Astrocyte of the spinal cord (primary cell): ENCODE results near the gene SLC26A11.
"Not testable (repeated sequence)": the region's sequence is repeated elsewhere in the genome, so short reads cannot be mapped to it uniquely, and the experiment has no call there.

ENCODE experiments used
- DNase-seq: peaks from one replicate; pipeline ENCODE4 v3.0.0; 2011; ENCODE audit warnings: low read depth, low spot score
- H3K4me3 ChIP-seq: 2 replicates; pipeline ENCODE4 v1.5.1; 2011; ENCODE audit warnings: low read depth, mild to moderate bottlenecking, low read length, moderate library complexity
- in situ Hi-C: cut with HindIII; loops from 2 replicates; pipeline ENCODE4 v1.10.0; 2017; ENCODE audit warnings: low sequenced_read_pairs
- TF ChIP-seq, protein P1 (sequence below): IDR thresholded peaks from 2 replicates; pipeline ENCODE4 v1.5.1; 2012; ENCODE audit warnings: low read depth, mild to moderate bottlenecking, low read length, inconsistent platforms

SLC26A11 gene

DNA sequence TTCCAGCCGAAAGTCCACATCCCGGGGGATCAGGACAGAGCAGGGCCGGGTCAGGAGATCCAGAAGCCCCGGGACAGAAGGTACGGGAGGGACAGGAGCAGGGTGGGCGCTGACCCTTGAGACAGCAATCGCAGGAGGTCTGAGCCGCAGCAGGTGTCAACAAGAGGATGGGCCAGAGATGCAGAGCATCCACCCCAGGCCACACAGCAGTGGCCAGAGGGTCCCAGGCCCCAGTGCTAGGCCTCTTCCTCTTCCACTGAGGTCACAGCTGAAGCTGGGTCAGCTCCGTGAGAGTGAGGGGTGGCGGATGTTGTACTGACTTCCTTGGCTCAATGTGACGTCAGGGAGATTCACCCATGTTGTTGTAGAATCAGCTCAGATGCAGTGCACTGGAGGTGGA is 31.7 kb downstream of the SLC26A11 start:
- TF ChIP-seq, protein P1, sequence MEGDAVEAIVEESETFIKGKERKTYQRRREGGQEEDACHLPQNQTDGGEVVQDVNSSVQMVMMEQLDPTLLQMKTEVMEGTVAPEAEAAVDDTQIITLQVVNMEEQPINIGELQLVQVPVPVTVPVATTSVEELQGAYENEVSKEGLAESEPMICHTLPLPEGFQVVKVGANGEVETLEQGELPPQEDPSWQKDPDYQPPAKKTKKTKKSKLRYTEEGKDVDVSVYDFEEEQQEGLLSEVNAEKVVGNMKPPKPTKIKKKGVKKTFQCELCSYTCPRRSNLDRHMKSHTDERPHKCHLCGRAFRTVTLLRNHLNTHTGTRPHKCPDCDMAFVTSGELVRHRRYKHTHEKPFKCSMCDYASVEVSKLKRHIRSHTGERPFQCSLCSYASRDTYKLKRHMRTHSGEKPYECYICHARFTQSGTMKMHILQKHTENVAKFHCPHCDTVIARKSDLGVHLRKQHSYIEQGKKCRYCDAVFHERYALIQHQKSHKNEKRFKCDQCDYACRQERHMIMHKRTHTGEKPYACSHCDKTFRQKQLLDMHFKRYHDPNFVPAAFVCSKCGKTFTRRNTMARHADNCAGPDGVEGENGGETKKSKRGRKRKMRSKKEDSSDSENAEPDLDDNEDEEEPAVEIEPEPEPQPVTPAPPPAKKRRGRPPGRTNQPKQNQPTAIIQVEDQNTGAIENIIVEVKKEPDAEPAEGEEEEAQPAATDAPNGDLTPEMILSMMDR = no peak
- in situ Hi-C loops = no loop called here
- no peak overlapping the region for H3K4me3 ChIP-seq
- no peak for DNase-seq

DNA sequence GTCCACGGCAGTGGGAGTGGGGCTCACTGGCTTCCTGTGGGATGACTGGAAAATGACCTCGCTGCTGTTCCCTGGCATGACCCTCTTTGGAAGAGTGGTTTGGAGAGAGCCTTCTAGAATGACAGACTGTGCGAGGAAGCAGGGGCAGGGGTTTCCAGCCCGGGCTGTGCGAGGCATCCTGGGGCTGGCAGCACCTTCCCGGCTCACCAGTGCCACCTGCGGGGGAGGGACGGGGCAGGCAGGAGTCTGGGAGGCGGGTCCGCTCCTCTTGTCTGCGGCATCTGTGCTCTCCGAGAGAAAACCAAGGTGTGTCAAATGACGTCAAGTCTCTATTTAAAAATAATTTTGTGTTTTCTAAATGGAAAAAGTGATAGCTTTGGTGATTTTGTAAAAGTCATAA is 32.6 kb downstream of the SLC26A11 start:
- TF ChIP-seq, protein P1 = peak; percentile 49
- H3K4me3 ChIP-seq = no peak overlapping the region
- in situ Hi-C loops = no loop called here
- no peak for DNase-seq

DNA sequence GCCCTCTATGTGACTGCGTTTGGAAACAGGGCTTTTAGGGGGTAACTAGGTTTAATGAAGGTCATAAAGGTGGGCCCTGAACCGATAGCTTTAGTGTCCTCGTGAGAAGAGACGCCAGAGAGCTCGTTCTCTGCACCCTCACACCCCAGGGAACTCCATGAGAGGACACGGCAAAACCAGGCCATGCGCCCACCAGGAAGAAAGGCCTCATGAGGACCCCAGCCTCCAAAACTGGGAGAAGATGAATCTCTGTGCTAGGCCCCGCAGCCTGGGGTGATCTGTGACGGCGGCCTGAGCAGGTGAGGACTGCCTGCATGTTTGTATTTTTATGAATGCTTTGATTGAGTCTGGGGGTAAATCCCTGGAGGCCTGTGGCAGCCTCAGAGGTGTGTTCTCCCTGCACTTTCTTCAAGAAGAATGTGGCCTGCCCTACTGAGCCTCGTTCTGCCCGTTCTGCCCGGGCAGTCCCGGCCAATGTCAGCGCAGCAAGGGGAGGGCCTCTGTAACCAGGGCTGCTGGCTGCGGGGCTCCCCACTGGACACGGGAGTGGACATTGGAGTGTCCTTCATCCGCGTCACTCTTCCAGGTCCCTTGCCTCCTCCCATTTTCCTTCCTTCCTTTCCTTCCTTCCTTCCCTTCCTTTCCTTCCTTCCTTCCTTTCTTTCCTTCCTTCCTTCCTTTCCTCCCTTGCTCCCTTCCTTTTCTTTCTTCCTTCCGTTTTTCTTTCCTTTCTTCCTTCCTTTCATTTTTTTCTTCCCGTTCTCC is 33.6 kb downstream of the SLC26A11 start:
- DNase-seq = no peak
- in situ Hi-C loops = no loop called here
- TF ChIP-seq, protein P1 = no peak
- H3K4me3 ChIP-seq = no peak overlapping the region

DNA sequence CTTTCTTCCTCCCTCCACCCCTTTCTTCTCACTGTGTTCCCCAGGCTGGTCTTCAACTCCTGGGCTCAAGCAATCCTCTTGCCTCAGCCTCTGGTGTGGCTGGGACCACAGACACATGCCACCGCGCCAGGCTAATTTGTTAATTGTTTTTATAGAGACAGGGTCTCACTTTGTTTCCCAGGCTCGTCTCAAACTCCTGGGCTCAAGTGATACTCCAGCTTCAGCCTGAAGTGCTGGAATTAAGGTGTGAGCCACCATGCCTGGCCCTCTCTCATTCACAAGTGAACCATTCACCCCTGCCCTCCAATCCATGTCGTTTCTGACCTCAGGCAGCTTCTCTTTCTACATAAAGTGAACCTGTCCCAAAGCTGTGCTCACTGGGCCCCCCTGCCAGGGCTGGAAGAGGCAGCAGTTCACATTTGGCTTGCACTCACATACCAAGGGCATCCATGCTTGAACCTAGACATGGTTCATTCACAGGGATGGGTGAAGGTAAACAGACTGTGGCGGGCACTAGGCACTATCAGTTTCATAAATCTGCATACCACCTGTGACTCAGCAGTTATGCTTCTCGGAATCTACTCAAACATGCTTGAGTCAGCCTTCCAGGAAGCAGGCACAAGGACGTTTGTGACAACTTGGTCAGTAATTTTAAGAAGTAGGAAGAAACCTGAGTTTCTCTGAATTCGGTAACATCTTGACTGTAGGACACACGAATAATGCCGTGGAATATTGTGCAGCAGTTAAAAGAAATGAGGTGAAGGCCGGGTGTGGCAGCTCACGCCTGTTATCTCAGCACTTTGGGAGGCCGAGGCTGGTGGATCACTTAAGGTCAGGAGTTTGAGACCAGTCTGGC is 34.4 kb downstream of the SLC26A11 start:
- in situ Hi-C loops = no loop called here
- H3K4me3 ChIP-seq = no peak overlapping the region
- DNase-seq = peak; percentile 85
- TF ChIP-seq, protein P1 = no peak

DNA sequence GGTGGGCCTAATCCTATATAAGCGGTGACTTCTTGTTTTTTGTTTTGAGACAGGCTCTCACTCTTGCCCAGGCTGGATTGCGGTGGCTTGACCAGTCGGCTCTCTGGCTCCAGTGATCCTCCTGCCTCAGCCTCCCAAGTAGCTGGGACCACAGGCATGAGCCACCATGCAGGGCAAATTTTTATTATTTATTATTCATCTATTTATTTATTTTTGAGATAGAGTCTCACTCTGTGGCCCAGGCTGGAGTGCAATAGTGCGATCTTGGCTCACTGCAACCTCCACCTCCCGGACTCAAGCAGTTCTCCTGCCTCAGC is 35.8 kb downstream of the SLC26A11 start:
- in situ Hi-C loops = no loop called here

DNA sequence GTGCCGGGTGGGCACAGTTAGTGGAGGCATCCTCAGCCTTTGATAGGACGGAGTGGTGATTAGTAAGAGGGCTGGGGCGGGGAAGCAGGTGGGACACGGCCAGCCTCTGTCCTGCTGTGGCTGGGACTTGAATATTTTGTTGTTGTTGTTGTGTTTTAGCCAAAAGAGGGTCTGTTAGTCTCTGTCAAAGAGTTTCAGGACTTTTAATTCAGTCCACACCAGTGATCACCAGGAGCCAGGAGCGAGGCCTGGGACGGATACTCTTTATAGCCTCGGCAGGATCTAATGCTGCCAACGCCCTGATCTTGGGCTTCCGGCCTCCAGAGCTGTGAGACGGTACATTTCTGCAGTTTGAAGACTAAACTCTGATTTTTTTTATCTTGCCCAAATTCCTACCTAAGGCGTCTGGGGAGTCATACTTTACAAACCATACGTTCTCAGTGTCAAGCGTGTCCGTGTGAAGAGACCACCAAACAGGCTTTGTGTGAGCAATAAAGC is 37.5 kb downstream of the SLC26A11 start:
- no peak overlapping the region for H3K4me3 ChIP-seq
- TF ChIP-seq, protein P1 = no peak
- no peak for DNase-seq
- in situ Hi-C loops = no loop called here

More for the DNA sequence above, 35.8 kb downstream of the SLC26A11 start:
- H3K4me3 ChIP-seq = no peak overlapping the region
- DNase-seq = no peak
- TF ChIP-seq, protein P1 = no peak

DNA sequence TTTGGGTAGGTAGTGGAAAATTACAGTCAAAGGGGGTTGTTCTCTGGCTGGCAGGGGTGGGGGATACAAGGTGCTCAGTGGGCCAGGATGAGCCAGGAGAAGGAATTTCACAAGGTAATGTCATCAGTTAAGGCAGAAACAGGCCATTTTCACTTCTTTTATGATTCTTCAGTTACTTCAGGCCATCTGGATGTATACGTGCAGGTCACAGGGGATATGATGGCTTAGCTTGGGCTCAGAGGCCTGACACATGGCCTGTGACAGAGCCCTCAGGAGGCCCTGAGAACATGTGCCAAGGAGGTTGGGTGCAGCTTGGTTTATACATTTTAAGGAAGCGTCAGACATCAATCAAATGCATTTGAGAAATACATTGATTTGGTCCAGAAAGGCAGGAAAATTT is 38.1 kb downstream of the SLC26A11 start:
- DNase-seq, in situ Hi-C loops, H3K4me3 ChIP-seq: not testable (repeated sequence)
